Endothelial cell of umbilical vein (primary cell): ENCODE data around the gene ARFRP1. TPM values are rescaled to one million over a fixed set of nuclear protein-coding genes. Genes with fewer than 3 reads are reported as not detected.
A peak's percentile ranks its signal among the peaks of the same experiment; 100 is the strongest.

Experiments
- BruUV-seq: library from RNA; stranded (reverse); fragments of 400-500 nt; replicated peaks from 2 replicates; lab custom pipeline; 2021; lab: Mats Ljungman, UMichigan
- CTCF ChIA-PET: fragments of 300-600, 350-600 bp; sonication (Branson Sonifier 250); formaldehyde crosslinking; loops from one replicate; lab custom pipeline; 2021; ENCODE audit warnings: antibody characterized with exemption, inconsistent platforms; lab: Charles Lee
- POLR2A ChIA-PET: fragments of 300-600, 350-600 bp; sonication (Branson Sonifier 250); formaldehyde crosslinking; loops from one replicate; lab custom pipeline; 2021; ENCODE audit warnings: antibody characterized with exemption, inconsistent platforms; lab: Charles Lee
- DNase-seq: peaks from one replicate; pipeline ENCODE4 v3.0.0-alpha.2; 2011; ENCODE audit warnings: low read depth, low spot score
- FAIRE-seq: peaks from 2 replicates; lab custom pipeline; 2011; peaks lifted over from hg19 to GRCh38; lab: Jason Lieb, UNC
- H2AFZ ChIP-seq: 2 replicates; pipeline ENCODE4 v1.6.0; 2012; ENCODE audit warnings: low read depth, low read length, control low read depth, inconsistent platforms
- H3K27ac ChIP-seq: 2 replicates; pipeline ENCODE4 v1.5.1; 2011; ENCODE audit warnings: low read depth, mild to moderate bottlenecking, control low read depth, low read length, moderate library complexity; ENCODE audit not compliant: insufficient read depth
- H3K27me3 ChIP-seq, 2 experiments: 2 replicates each; pipeline versions ENCODE4 v1.6.0 to v1.6.1; 2011; ENCODE audit warnings: low read length in 2 of 2, mixed read lengths in 1 of 2; ENCODE audit not compliant: control insufficient read depth in 2 of 2, insufficient read depth in 2 of 2
- H3K36me3 ChIP-seq, 2 experiments: 2 replicates in 1 of 2; 3 replicates in 1 of 2; pipeline ENCODE4 v1.5.1; 2011; ENCODE audit warnings: low read length in 2 of 2, mild to moderate bottlenecking in 1 of 2, moderate library complexity in 1 of 2; ENCODE audit not compliant: control insufficient read depth in 2 of 2, insufficient read depth in 2 of 2; ENCODE audit errors: extremely low read depth in 1 of 2
- H3K4me1 ChIP-seq: 3 replicates; pipeline ENCODE4 v1.5.1; 2011; ENCODE audit warnings: mild to moderate bottlenecking, low read length; ENCODE audit not compliant: control insufficient read depth, insufficient read depth; ENCODE audit errors: extremely low read depth
- H3K4me2 ChIP-seq: 2 replicates; pipeline ENCODE4 v1.6.1; 2011; ENCODE audit warnings: low read length, control low read depth, mixed read lengths; ENCODE audit not compliant: insufficient read depth
- H3K4me3 ChIP-seq, 3 experiments: fragments of 200-600 bp in 1 of 3; sonication (generic), shearing (Covaris generic) in 1 of 3; replicated peaks in 1 of 3; 2 replicates each; pipeline ENCODE4 v1.5.1; 2011 to 2016; ENCODE audit warnings: control low read depth in 3 of 3, low read length in 3 of 3, mild to moderate bottlenecking in 2 of 3, inconsistent platforms in 1 of 3, low read depth in 1 of 3, moderate library complexity in 1 of 3; ENCODE audit not compliant: insufficient read depth in 1 of 3
- H3K79me2 ChIP-seq: 2 replicates; pipeline ENCODE4 v1.6.0; 2012; ENCODE audit warnings: low read length, inconsistent platforms; ENCODE audit not compliant: control insufficient read depth, insufficient read depth
- H3K9ac ChIP-seq: replicated peaks from 2 replicates; pipeline ENCODE3; 2011; ENCODE audit warnings: low read length, control low read depth; ENCODE audit not compliant: insufficient read depth; ENCODE audit errors: extremely low read depth
- H3K9me1 ChIP-seq: replicated peaks from 3 replicates; pipeline ENCODE4 v1.6.0; 2011; ENCODE audit warnings: mild to moderate bottlenecking, low read length; ENCODE audit not compliant: control insufficient read depth, insufficient read depth; ENCODE audit errors: extremely low read depth
- H3K9me3 ChIP-seq: replicated peaks from 2 replicates; pipeline ENCODE4 v1.5.1; 2012; ENCODE audit warnings: low read length, inconsistent platforms; ENCODE audit not compliant: control insufficient read depth, insufficient read depth
- H4K20me1 ChIP-seq: replicated peaks from 2 replicates; pipeline ENCODE3; 2011; ENCODE audit warnings: mild to moderate bottlenecking, low read length; ENCODE audit not compliant: control insufficient read depth, insufficient read depth; ENCODE audit errors: extremely low read depth
- EZH2 ChIP-seq: IDR thresholded peaks from 2 replicates; pipeline ENCODE4 v1.6.1; 2012; ENCODE audit warnings: borderline replicate concordance, low read depth, mild to moderate bottlenecking, moderate library complexity, low read length, inconsistent platforms; ENCODE audit not compliant: severe bottlenecking
- FOS ChIP-seq: IDR thresholded peaks from 2 replicates; pipeline ENCODE4 v1.6.1; 2011; ENCODE audit warnings: mild to moderate bottlenecking, low read length, moderate library complexity, borderline replicate concordance; ENCODE audit not compliant: insufficient read depth
- JUN ChIP-seq: IDR thresholded peaks from 2 replicates; pipeline ENCODE4 v1.6.1; 2011; ENCODE audit warnings: borderline replicate concordance, low read depth; ENCODE audit not compliant: insufficient read length, insufficient read depth
- POLR2A ChIP-seq: IDR thresholded peaks from 2 replicates; pipeline ENCODE4 v1.6.1; 2012; ENCODE audit warnings: low read depth, mild to moderate bottlenecking, control low read depth, low read length
- POLR2AphosphoS5 ChIP-seq: IDR thresholded peaks from 2 replicates; pipeline ENCODE4 v1.6.1; 2012; ENCODE audit warnings: low read depth, mild to moderate bottlenecking, control low read depth, low read length, moderate library complexity; ENCODE audit not compliant: insufficient read depth
- dilution Hi-C: fragments of 300-500 bp; cut with MboI; formaldehyde crosslinking; loops from one replicate; pipeline ENCODE4 v1.15.0; 2019; ENCODE audit warnings: low sequenced_read_pairs; ENCODE audit not compliant: extremely low pct_ligation_motif_present
- intact Hi-C: fragments of 100-400 bp; cut with micrococcal nuclease; formaldehyde crosslinking; loops from one replicate; pipeline ENCODE4 v1.10.0; 2022
- polyA plus RNA-seq, 4 experiments: library from polyadenylated mRNA; depleted of rRNA in 3 of 4; stranded (reverse) in 3 of 4; unstranded in 1 of 4; fragments of >200 nt; gene quantifications; 2 replicates each; pipeline versions ENCODE4 v1.2.1 to v1.2.3, GENCODE V29; 2011 to 2012; ENCODE audit warnings: missing spikeins in 1 of 4
- total RNA-seq: library from RNA; stranded (reverse); gene quantifications from 2 replicates; pipeline ENCODE4 v1.2.3, GENCODE V29; 2021
- TF ChIP-seq, protein P1 (sequence below), 2 donors: IDR thresholded peaks; 1 replicate in 1 of 2; 2 replicates in 1 of 2; pipeline ENCODE4 v1.5.1; 2011; ENCODE audit warnings: low read length in 2 of 2, mild to moderate bottlenecking in 2 of 2, moderate library complexity in 2 of 2, control low read depth in 1 of 2, inconsistent platforms in 1 of 2, low read depth in 1 of 2; ENCODE audit not compliant: insufficient read depth in 1 of 2; ENCODE audit errors: extremely low read depth in 1 of 2
- TF ChIP-seq, protein P2 (sequence below): IDR thresholded peaks from 2 replicates; pipeline ENCODE4 v1.6.1; 2011; ENCODE audit not compliant: insufficient read depth, insufficient read length

ARFRP1 gene
- total and polyA plus RNA-seq, 2 donors (not counting 3 experiments of a cell fraction or from before 2014, with no cell fraction given), result 48.7 to 51.6 TPM

DNA sequence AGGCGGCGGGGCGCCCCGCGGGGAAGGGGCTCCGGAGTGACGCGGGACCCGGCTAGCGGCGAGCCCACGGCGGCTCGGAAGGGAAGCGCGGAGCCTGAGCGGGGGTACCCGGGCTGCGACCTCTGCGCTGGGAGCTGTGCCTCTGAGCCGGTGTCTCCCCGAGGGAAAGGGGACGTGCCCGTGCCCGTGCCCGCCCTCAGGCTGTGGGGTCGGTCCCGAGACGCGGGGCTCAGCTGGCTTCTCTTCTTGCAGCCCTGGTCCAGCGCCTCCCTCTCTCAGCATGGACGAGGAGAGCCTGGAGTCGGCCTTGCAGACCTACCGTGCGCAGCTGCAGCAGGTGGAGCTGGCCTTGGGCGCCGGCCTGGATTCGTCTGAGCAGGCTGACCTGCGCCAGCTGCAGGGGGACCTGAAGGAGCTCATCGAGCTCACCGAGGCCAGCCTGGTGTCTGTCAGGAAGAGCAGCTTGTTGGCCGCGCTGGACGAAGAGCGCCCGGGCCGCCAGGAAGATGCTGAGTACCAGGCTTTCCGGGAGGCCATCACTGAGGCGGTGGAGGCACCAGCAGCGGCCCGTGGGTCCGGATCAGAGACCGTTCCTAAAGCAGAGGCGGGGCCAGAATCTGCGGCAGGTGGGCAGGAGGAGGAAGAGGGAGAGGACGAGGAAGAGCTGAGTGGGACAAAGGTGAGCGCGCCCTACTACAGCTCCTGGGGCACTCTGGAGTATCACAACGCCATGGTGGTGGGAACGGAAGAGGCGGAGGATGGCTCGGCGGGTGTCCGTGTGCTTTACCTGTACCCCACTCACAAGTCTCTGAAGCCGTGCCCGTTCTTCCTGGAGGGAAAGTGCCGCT lies 749 bp upstream of the ARFRP1 start:
- Histone ChIP-seq H3K4me2 (peak overlapping the region; percentile 64), H3K9me3 (no peaks in the 10 kb centered on the region), H3K9ac (peak overlapping the region; percentile 73), H3K27me3 (no peaks in the 10 kb centered on the region), H3K79me2 (peaks cover 71% of the 10 kb centered on the region), H3K27ac (peak overlapping the region; percentile 29), H3K9me1 (no peaks in the 10 kb centered on the region), H3K36me3 (peaks cover 13 to 28% of the 10 kb centered on the region in 2 experiments), H2AFZ (no peak overlapping the region), H3K4me1 (peaks cover 14% of the 10 kb centered on the region), H4K20me1 (no peaks in the 10 kb centered on the region), H3K4me3 (peak overlapping the region; percentile 62 to 77 (median 70))
- ChIA-PET CTCF (interaction anchor here (0.8 to 2.8 kb wide), 18 partner anchors 10 to 265 kb away, joined by 3 to 19 read pairs (median 5); partner anchors contain the start of genes GMEB2, LIME1, RTEL1 and SLC2A4RG), POLR2A (interaction anchor here (0.6 to 1.8 kb wide), 3 partner anchors 9 to 50 kb away, joined by 3 to 9 read pairs (median 8); partner anchors contain the start of gene RTEL1)
- peak; percentile 37 for FAIRE-seq
- dilution Hi-C loops (no loop called here), intact Hi-C loops (loop anchor here (5.0 kb wide), 2 partner anchors 81 to 249 kb away; partner anchors contain the start of genes GMEB2 and UCKL1)
- no peak for TF ChIP-seq FOS
- TF ChIP-seq, protein P1, sequence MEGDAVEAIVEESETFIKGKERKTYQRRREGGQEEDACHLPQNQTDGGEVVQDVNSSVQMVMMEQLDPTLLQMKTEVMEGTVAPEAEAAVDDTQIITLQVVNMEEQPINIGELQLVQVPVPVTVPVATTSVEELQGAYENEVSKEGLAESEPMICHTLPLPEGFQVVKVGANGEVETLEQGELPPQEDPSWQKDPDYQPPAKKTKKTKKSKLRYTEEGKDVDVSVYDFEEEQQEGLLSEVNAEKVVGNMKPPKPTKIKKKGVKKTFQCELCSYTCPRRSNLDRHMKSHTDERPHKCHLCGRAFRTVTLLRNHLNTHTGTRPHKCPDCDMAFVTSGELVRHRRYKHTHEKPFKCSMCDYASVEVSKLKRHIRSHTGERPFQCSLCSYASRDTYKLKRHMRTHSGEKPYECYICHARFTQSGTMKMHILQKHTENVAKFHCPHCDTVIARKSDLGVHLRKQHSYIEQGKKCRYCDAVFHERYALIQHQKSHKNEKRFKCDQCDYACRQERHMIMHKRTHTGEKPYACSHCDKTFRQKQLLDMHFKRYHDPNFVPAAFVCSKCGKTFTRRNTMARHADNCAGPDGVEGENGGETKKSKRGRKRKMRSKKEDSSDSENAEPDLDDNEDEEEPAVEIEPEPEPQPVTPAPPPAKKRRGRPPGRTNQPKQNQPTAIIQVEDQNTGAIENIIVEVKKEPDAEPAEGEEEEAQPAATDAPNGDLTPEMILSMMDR (IDR thresholded peaks at IDR 0.05; ENCODE audit: extremely low read depth in 1 of 2, insufficient read depth in 1 of 2, low read depth in 1 of 2, low read length in 2 of 2), result no peak
- TF ChIP-seq, protein P2, sequence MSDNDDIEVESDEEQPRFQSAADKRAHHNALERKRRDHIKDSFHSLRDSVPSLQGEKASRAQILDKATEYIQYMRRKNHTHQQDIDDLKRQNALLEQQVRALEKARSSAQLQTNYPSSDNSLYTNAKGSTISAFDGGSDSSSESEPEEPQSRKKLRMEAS, result no peak
- TF ChIP-seq POLR2AphosphoS5, result no peak
- TF ChIP-seq EZH2, result no peak
- TF ChIP-seq POLR2A, result no peak
- no peak for TF ChIP-seq JUN
- TSS peak; percentile 12 for BruUV-seq
- DNase-seq, result no peak
